OCI-LY7 (cell line): ENCODE measurements around the gene CATSPERD.

ENCODE experiments used
- CTCF ChIP-seq: fragments of 200-600 bp; sonication (generic); conservative IDR thresholded peaks from 2 replicates; pipeline ENCODE4 v1.5.1; 2014; ENCODE audit warnings: mild to moderate bottlenecking, antibody characterized with exemption, low read length, moderate library complexity, mixed read lengths
- EZH2phosphoT487 ChIP-seq: fragments of 200-600 bp; sonication (generic); IDR thresholded peaks from 2 replicates; pipeline ENCODE4 v1.6.1; 2018; ENCODE audit warnings: low read depth, borderline replicate concordance, mild to moderate bottlenecking, mixed run types, antibody characterized with exemption, low read length, moderate library complexity, mixed read lengths

- TF ChIP-seq CTCF = no peak
- no peak for TF ChIP-seq EZH2phosphoT487
These were observed 27.7 kb upstream of the CATSPERD start for GRCh38 chr19:5692723-5693194.
